ENCODE measurements around the gene BGN.

BGN gene

DNA sequence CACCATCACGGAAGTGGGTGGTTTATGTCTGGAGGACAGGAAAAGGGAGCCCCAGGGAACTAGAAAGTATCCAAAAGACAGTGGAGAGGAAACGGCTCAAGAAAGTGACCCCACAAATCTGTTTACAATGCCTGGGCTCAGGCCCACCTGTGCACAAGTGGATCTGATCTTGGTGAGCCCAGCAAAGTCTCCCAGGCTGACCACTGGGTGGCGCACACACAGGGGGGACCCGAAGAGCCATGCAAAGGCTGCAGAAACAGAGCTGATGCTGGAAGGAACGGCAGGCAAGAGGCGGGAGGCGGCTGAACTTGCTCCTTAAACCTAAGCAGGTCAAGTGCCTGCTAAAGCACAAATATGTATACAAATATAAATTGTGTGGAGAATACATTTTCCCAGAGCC is 34.0 kb upstream of the BGN start:
- peak; percentile 45 for DNase-seq (ENCODE audit: low read depth, low spot score)
- TF ChIP-seq, protein P1, sequence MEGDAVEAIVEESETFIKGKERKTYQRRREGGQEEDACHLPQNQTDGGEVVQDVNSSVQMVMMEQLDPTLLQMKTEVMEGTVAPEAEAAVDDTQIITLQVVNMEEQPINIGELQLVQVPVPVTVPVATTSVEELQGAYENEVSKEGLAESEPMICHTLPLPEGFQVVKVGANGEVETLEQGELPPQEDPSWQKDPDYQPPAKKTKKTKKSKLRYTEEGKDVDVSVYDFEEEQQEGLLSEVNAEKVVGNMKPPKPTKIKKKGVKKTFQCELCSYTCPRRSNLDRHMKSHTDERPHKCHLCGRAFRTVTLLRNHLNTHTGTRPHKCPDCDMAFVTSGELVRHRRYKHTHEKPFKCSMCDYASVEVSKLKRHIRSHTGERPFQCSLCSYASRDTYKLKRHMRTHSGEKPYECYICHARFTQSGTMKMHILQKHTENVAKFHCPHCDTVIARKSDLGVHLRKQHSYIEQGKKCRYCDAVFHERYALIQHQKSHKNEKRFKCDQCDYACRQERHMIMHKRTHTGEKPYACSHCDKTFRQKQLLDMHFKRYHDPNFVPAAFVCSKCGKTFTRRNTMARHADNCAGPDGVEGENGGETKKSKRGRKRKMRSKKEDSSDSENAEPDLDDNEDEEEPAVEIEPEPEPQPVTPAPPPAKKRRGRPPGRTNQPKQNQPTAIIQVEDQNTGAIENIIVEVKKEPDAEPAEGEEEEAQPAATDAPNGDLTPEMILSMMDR (IDR thresholded peaks at IDR 0.05; ENCODE audit: low read depth, low read length): peak; percentile 74
- in situ Hi-C loops (cut with HindIII; ENCODE audit: low sequenced_read_pairs): no loop called here
- no peak overlapping the region for H3K4me3 ChIP-seq (ENCODE audit: low read depth, low read length)

DNA sequence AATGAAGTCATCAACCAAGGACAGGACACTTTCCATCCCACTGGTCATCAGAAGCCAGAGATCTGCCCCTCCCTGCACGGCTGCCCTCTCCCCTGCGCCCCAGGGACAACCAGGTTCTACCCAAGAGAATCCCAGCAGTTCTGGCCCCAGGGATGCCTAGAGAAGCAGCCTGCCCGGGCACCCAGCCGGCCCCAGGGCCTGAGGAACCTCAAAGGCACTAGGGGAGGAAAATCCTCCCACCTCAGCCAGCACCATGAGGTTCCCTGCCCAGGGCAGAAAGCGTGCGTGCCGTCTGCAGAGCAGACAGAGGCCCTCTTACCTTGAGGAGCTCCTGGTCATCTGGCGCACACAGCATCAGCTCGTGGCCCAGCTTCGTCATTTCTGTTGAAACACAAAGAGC is 32.5 kb upstream of the BGN start:
- no peak for DNase-seq (ENCODE audit: low read depth, low spot score)
- TF ChIP-seq, protein P1 (IDR thresholded peaks at IDR 0.05; ENCODE audit: low read depth, low read length): no peak
- H3K4me3 ChIP-seq (ENCODE audit: low read depth, low read length): no peak overlapping the region
- in situ Hi-C loops (cut with HindIII; ENCODE audit: low sequenced_read_pairs): no loop called here

- H3K4me3 ChIP-seq (ENCODE audit: low read depth, low read length): no peak overlapping the region
- TF ChIP-seq, protein P1 (IDR thresholded peaks at IDR 0.05; ENCODE audit: low read depth, low read length): no peak
- in situ Hi-C loops (cut with HindIII; ENCODE audit: low sequenced_read_pairs): no loop called here
- DNase-seq (ENCODE audit: low read depth, low spot score): no peak
Measured at GRCh38 chrX:153463031-153463430, 31.7 kb upstream of the BGN start.

GRCh38 chrX:153463556-153463955 is 31.2 kb upstream of the BGN start:
- no peak for DNase-seq (ENCODE audit: low read depth, low spot score)
- H3K4me3 ChIP-seq (ENCODE audit: low read depth, low read length): no peak overlapping the region
- TF ChIP-seq, protein P1 (IDR thresholded peaks at IDR 0.05; ENCODE audit: low read depth, low read length): no peak
- in situ Hi-C loops (cut with HindIII; ENCODE audit: low sequenced_read_pairs): no loop called here

DNA sequence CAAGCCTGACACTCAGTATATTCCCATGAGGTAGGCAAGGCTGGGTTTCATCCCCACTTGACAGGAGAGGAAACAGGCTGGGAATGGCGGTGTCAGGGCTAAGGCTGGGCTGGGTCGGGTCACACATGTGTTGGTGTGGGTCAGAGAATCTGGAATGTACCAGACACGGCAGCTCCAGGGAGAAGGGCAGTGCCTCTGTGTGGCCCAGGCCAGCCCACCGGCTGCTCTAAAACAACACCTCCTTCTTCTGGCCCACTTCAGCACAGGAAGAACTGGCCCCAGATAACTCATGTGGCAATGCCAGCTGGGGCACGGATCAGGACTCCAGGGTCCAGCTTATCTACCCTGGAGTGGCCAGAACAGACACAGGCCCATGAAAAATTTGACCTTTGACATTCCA is 30.7 kb upstream of the BGN start:
- no peak for DNase-seq (ENCODE audit: low read depth, low spot score)
- TF ChIP-seq, protein P1 (IDR thresholded peaks at IDR 0.05; ENCODE audit: low read depth, low read length): no peak
- in situ Hi-C loops (cut with HindIII; ENCODE audit: low sequenced_read_pairs): no loop called here
- H3K4me3 ChIP-seq (ENCODE audit: low read depth, low read length): no peak overlapping the region

- TF ChIP-seq, protein P1 (IDR thresholded peaks at IDR 0.05; ENCODE audit: low read depth, low read length): no peak
- no peak for DNase-seq (ENCODE audit: low read depth, low spot score)
- H3K4me3 ChIP-seq (ENCODE audit: low read depth, low read length): no peak overlapping the region
- in situ Hi-C loops (cut with HindIII; ENCODE audit: low sequenced_read_pairs): no loop called here
Measured at GRCh38 chrX:153465691-153466380, 28.9 kb upstream of the BGN start.
